ENCODE data around the gene PODXL2.

- no peak for TF ChIP-seq EP300 (IDR thresholded peaks at IDR 0.05; ENCODE audit: borderline replicate concordance in 1 of 2, low read depth in 2 of 2, low read length in 2 of 2)
- TF ChIP-seq GTF2F1 (IDR thresholded peaks at IDR 0.05; ENCODE audit: borderline replicate concordance, low read depth, low read length), result no peak
- TF ChIP-seq TAF7 (optimal IDR thresholded peaks at IDR 0.05; ENCODE audit: borderline replicate concordance, low read depth, low read length), result no peak
- no peak for TF ChIP-seq BCL11A (IDR thresholded peaks at IDR 0.05; ENCODE audit: low read depth in 2 of 2, low read length in 2 of 2)
- TF ChIP-seq RFX5 (IDR thresholded peaks at IDR 0.05; ENCODE audit: borderline replicate concordance, low read depth, low read length), result no peak
- no peak for TF ChIP-seq HDAC2 (IDR thresholded peaks at IDR 0.05; ENCODE audit: borderline replicate concordance in 1 of 2, low read depth in 2 of 2, low read length in 2 of 2)
- TF ChIP-seq, protein P1, sequence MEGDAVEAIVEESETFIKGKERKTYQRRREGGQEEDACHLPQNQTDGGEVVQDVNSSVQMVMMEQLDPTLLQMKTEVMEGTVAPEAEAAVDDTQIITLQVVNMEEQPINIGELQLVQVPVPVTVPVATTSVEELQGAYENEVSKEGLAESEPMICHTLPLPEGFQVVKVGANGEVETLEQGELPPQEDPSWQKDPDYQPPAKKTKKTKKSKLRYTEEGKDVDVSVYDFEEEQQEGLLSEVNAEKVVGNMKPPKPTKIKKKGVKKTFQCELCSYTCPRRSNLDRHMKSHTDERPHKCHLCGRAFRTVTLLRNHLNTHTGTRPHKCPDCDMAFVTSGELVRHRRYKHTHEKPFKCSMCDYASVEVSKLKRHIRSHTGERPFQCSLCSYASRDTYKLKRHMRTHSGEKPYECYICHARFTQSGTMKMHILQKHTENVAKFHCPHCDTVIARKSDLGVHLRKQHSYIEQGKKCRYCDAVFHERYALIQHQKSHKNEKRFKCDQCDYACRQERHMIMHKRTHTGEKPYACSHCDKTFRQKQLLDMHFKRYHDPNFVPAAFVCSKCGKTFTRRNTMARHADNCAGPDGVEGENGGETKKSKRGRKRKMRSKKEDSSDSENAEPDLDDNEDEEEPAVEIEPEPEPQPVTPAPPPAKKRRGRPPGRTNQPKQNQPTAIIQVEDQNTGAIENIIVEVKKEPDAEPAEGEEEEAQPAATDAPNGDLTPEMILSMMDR (IDR thresholded peaks at IDR 0.05; ENCODE audit: control extremely low read depth in 1 of 3, insufficient read depth in 1 of 3, low read depth in 1 of 3, low read length in 3 of 3), result no peak
- no peak for TF ChIP-seq CHD2 (IDR thresholded peaks at IDR 0.05; ENCODE audit: low read length)
- no peak for TF ChIP-seq CEBPB (IDR thresholded peaks at IDR 0.05; ENCODE audit: low read depth, low read length)
These were observed 84.1 kb downstream of the PODXL2 start for GRCh38 chr3:127712881-127713771.

Measured in H1 (cell line).